NCI-H1436 (cell line): ENCODE measurements around the gene SNX32.

Experiments used
- DNase-seq: peaks from one replicate; lab custom pipeline; 2025; lab: John Stamatoyannopoulos, UW

SNX32 gene

DNA sequence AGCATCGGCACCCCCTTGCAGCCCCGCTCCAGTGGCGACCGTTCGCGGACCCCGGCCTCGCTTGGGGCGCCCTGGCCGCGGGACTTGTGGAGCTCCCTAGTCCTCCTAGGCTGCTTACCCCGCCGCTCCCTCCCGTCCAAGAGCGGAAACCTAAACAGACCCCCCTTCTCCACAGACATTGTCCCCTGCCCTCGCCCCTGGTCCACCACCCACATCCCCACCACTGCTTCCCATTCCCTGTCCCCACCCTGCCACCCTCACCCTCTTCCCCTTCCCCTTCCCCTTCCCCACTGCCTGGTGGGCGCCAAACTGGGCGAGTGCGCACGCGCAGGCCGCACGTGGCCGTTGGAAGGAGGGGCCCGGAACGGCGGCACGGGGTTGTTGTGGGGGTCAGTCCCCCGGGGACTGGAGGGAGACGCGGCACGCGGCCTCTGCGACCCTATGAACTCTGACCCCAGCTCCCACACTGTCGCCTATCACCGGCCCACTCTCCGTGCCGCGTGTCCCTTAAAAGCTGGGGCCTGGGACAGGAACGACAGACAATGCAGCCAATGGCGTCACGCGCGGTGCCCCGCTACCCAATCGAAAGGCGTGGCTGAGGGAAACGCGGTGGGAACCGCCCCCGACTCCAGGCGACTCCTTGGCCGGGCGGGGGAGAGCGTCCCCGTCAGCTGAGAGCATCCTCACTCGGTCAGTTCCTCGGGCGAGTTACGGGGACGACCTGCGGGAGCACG lies at the start of gene SNX32:
Gene SNX32 (plus strand): TSS at position 667 of the 734 bp plus-strand sequence. CDS start 103 bp downstream, outside the sequence.
- DNase-seq = peak; percentile 85

- DNase-seq = no peak
Measured at GRCh38 chr11:65785319-65786007, 48.3 kb upstream of the SNX32 start.

GRCh38 chr11:65786008-65786785 lies 47.6 kb upstream of the SNX32 start:
- no peak for DNase-seq

GRCh38 chr11:65786786-65787636 lies 46.8 kb upstream of the SNX32 start, which contains the start of gene OVOL1:
Gene OVOL1 (plus strand): TSS chr11:65787063. CDS start chr11:65787374, 311 bp downstream.
- DNase-seq = no peak

DNA sequence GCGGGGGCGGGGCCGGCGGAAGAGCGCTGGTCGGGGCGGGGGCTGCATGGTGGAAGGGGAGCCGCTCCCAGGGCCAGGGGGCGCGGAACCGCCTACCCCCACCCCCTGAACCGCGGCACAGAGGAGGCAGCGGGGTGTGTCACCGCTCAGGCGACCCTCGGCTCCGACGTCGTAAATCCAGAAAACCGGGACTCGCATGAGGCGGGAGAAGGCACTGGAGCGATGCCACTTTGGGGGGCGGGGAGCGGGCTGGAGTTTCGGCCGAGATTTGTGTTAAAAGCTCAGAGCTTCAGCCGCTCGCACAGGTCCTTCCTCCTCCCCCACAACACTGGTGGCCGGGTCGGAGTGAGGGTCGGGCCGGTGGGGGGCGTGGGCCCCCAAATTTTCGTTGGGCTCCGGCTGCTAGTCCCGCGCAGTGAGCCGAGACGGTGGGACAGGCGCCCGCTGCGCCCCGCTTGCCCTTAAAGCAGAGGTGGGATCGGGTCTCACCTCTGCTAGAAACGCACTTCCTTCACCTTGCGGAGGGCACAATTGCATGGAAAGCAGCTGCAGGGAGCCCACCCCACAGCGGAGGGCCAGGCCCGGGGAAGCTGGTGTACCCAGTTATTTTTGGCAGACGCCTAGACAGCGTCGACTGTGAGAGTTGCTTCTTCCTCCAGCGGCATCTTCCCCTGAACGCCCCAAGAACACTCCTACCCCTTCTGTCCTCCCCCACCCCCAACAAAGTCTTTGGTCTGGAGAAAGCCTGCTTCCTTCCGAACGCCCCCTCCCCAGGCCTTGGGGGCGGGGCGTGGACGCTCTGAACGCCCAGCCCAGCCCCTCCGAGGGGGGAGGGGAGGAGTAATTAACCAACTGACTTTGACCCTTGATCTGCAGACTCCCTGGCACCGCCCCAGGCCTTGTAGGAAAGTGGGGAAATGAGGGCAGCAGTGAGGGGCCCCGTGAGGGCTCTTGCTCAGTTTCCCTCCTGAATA lies 45.8 kb upstream of the SNX32 start:
- DNase-seq = no peak

GRCh38 chr11:65788821-65789220 lies 44.9 kb upstream of the SNX32 start:
- no peak for DNase-seq

GRCh38 chr11:65789230-65790103 lies 44.3 kb upstream of the SNX32 start:
- no peak for DNase-seq

DNA sequence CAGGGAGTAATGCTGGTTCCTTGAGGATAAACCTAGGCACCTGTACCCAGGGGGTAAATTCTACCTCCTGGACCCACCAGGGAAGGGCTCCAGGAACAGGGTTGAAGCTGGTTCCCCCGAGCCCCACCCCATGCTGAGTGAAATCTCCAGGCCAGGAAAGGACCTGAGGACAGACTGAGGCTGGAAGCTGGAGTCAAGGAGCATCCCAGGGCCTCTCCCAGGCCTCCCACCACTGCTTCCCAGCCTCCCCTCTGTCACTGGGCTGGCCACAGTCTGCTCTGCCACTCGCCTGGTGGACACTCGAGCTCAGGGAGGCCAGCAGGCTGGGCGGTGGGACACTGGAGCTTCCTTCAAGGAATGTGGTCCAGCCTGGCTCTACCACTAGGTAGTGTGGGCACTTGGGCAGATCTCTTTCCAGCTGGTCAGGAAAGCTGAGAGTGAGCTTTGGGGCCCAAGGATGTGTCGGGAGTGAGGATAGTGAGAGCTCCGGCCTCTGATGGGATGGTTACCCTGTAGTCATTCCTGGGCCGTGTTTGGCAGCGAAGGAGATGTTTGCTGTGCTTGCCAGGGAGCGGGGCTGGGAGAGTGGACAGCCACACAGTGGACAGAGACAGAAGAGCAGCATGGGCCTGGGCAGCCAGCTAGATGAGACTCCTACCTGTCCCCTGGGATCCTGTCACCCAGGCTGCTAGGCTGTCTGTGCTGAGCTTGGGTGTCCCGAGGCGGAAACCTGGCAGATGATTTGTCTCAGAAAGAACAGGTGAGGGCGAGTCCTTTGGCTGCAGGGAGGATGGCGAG lies 43.5 kb upstream of the SNX32 start:
- no peak for DNase-seq

- no peak for DNase-seq
Measured at GRCh38 chr11:65790902-65791650, 42.7 kb upstream of the SNX32 start.

- no peak for DNase-seq
Measured at GRCh38 chr11:65791719-65792213, 42.0 kb upstream of the SNX32 start.

DNA sequence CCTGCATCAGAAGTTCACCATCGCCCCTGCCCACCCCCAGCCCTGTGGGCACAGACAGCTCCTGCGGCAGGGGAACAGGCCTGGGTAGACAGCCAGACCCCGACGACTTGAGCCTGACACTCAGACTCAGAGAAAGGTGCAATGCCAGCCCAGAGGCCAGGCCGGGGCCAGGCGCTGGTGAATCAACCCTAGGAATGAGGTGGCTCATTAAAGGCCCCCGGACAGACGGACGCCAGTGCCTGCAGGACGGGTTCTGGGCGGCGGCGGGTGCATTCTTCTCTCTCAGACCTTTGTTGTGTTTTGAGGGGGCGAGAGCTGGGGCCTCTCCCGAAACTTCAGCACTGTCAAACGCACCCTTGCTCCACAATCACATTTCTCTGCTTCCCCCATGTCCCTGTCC lies 41.3 kb upstream of the SNX32 start:
- no peak for DNase-seq

GRCh38 chr11:65793144-65793581 lies 40.6 kb upstream of the SNX32 start:
- DNase-seq = no peak

GRCh38 chr11:65793625-65794400 lies 40.0 kb upstream of the SNX32 start:
- DNase-seq = no peak

DNA sequence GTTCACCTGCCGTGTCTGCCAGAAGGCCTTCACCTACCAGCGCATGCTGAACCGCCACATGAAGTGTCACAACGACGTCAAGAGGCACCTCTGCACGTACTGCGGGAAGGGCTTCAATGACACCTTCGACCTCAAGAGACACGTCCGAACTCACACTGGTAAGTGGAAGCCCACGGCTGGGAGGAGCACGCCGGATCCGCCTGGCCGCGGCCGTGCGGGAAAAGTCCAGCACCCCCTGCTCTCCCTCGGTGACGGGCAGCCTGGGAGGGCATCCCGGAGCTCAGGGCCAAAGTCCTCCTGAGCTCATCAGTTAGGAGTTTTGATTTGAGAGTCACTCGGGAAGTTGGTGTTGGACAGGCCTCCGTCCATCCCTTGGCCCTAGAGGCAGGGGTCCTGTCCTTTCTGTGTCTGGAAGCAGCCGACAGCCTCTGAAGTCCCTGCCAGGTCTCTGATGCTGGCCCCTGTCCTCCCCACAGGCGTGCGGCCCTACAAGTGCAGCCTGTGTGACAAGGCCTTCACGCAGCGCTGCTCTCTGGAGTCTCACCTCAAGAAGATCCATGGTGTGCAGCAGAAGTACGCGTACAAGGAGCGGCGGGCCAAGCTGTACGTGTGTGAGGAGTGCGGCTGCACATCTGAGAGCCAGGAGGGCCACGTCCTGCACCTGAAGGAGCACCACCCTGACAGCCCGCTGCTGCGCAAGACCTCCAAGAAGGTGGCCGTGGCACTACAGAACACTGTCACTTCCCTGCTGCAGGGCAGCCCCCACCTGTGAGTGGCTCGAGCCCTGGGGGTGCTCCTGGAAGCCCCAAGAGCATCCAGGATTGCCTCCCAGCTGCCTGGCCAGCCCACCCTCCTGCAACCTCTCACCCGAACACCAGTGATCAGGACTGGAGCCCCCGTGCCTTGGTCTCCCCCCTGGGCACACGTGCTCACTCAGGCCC lies 38.9 kb upstream of the SNX32 start:
- no peak for DNase-seq

DNA sequence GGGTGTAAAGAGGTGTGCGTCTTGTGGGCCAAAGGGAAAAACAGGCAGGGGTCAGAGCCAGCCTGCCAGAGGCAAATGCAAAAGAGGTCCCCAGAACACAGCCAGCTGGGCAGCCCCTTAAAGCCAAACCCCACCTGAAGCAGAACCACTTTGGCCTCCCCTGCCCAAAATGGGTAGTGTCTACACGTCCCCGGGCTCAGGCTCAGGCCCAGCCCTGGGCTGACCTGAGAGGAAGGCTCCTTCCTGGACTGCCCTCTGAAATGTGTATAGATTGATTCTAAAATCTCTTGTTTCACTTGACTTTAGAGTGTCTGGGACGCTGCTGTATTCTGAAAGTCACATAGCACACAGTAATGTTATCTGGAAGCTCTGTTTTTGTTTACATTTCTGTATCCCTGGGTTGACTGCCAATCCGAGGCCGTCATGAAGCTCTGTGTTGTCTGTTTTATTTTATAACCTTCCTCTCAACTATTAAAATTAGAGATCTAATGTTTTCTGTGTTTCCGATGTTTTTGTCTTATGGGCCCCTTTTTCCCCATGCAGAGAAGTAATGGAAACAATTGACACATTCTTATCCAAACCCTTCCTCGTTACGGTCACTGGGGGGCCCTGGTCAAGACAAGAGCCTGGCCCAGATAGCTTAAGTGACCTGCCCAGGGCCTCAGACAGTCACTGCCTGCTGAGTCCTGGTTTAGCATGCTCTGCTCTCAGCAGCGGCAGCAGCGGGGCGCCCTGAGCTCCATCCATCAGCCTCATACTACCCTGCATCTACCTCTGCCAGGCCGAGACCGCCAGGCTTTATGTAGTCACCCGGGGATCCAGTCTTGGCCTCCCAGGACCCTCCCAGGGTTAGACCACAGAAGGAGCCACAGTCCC lies 36.8 kb upstream of the SNX32 start:
- no peak for DNase-seq
